UCSD-AML1 (cell line): Measurements from ENCODE around the gene SDCCAG8.

Experiments used
- DNase-seq: peaks from one replicate; lab custom pipeline; 2025; ENCODE audit not compliant: unreplicated experiment; lab: John Stamatoyannopoulos, UW

SDCCAG8 gene

GRCh38 chr1:243539636-243540035, 283.8 kb downstream of the SDCCAG8 start:
- no peak for DNase-seq

DNA sequence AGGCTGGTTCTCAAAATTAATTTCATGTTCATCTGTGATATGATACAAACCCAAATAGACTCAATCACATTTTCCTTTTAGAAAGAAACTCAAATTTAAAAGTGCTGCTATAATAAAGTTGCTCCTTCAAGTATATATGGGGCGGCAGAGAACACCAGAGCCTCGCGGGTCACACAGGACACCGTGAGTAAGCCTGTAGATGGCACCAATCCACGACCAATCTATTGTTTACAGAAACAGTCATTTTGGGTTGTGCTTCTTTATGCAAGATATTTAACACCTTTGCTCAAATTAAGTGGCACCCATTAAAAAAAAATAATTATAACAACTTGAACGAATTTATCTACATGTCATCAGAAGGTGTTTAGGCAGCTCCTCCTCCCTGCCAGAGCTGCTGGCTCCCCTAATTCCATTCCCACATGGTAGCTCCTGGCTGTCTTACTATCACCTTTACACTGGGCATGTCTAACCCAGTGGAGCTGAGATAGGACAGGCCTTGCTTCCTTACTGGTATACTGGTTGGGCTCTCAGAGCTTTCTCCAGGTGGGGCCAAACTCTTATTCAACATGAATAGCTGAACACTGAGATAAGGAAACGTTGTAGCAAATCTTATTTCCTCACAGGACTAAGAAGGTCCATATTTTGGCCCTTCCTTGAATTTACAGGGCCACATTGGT, 287.0 kb downstream of the SDCCAG8 start:
- no peak for DNase-seq

DNA sequence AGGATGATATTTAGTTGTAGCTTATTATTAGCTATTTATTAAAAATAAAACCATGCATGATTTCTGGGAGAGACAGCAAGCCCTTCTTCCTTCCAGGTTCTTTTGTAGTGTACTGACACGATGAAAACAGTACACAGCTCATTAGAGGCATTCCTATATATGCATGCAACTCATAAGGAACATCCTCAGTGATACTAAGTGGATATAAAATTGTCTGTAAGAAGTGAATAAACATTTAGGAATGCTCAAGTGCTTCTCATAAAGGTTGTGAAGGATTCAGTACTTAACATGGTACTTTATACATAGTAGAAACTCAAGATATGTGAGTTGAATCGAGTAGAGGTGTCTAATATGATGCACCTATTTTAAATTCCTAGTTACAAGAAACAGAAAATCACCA, 287.7 kb downstream of the SDCCAG8 start:
- DNase-seq = no peak

GRCh38 chr1:243546457-243546856, 290.6 kb downstream of the SDCCAG8 start:
- DNase-seq = no peak

GRCh38 chr1:243547891-243548290, 292.1 kb downstream of the SDCCAG8 start:
- DNase-seq = no peak

DNA sequence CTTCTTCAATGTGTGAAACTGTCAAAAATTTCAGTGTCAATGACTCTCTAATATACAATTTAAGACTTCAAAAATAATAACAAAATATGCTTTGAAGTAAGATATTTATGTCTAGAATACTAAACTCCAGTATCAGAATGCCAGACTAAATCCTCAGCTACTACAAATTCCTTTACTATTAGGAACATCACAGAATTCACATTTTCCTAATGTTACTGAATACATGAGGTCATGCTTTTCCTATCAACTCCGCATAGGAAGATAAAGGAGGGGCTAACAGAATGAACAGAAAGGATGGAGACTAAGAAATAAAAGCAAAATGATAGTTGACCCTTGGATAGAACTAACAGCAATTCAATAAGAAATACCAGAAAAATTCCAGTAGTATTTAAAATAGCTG, 292.7 kb downstream of the SDCCAG8 start:
- DNase-seq = no peak

DNA sequence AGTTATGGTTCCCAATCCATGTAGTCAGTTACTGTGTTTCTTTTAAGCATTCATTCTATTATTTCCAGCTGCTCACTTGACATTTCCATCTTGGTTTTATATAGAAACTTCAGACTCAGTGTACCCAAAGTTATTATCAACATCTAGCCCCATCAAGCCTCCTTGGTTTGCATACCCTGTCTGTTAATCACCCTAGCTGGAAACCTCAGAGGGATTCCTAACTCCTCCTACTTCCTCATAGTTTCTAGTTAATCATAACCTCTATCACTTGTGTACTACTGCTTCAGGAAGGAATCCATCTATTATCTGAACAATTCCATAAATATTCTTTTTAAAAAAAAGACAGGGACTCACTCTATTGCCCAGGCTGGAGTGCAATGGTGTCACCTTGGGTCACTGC, 293.3 kb downstream of the SDCCAG8 start:
- no peak for DNase-seq
